OCI-LY3 (cell line): Measurements from ENCODE around the gene BCAP31.
"Not testable (repeated sequence)": the region's sequence is repeated elsewhere in the genome, so short reads cannot be mapped to it uniquely, and the experiment has no call there.

Experiments
- H2AFZ ChIP-seq: fragments of 200-600, 300-600 bp; shearing (Covaris generic); 2 replicates; pipeline ENCODE4 v1.6.0; 2014; ENCODE audit warnings: antibody characterized with exemption, low read depth, low read length
- H3K27ac ChIP-seq: fragments of 200-600, 300-600 bp; sonication (generic); 2 replicates; pipeline ENCODE4 v1.5.1; 2014; ENCODE audit warnings: mild to moderate bottlenecking, low read length, moderate library complexity, mixed read lengths
- H3K27me3 ChIP-seq: fragments of 200-600, 300-600 bp; sonication (generic); 2 replicates; pipeline ENCODE4 v1.6.1; 2014; ENCODE audit warnings: low read depth, low read length, mixed read lengths
- H3K36me3 ChIP-seq: fragments of 200-600, 300-600 bp; sonication (generic); replicated peaks from 2 replicates; pipeline ENCODE3; 2014; ENCODE audit warnings: low read depth, low read length, mixed read lengths
- H3K4me1 ChIP-seq: fragments of 300-600, 200-600 bp; sonication (generic); 2 replicates; pipeline ENCODE4 v1.6.1; 2014; ENCODE audit warnings: low read length, mixed read lengths
- H3K4me2 ChIP-seq: fragments of 200-600, 300-600 bp; sonication (generic); 2 replicates; pipeline ENCODE4 v1.6.1; 2014; ENCODE audit warnings: low read length, mixed read lengths
- H3K4me3 ChIP-seq: fragments of 300-600, 200-600 bp; sonication (generic); 2 replicates; pipeline ENCODE4 v1.5.1; 2014; ENCODE audit warnings: antibody characterized with exemption, mild to moderate bottlenecking, low read length, moderate library complexity
- H3K79me2 ChIP-seq: fragments of 300-600, 200-600 bp; shearing (Covaris generic); 2 replicates; pipeline ENCODE4 v1.6.1; 2014; ENCODE audit warnings: mild to moderate bottlenecking, low read length, mixed read lengths
- H3K9ac ChIP-seq: fragments of 300-600, 200-600 bp; shearing (Covaris generic); 2 replicates; pipeline ENCODE4 v1.6.0; 2014; ENCODE audit warnings: mild to moderate bottlenecking, low read length, moderate library complexity
- H3K9me3 ChIP-seq: fragments of 200-600, 300-600 bp; shearing (Covaris generic); 2 replicates; pipeline ENCODE4 v1.6.1; 2014; ENCODE audit warnings: low read length, mixed read lengths; ENCODE audit not compliant: insufficient read depth
- H4K20me1 ChIP-seq: fragments of 200-600, 300-600 bp; sonication (generic); 2 replicates; pipeline ENCODE4 v1.6.1; 2016; ENCODE audit warnings: low read length, mixed read lengths; ENCODE audit not compliant: insufficient read depth
- CTCF ChIP-seq: fragments of 200-600, 300-600 bp; sonication (generic); IDR thresholded peaks from 2 replicates; pipeline ENCODE4 v1.5.1; 2014; ENCODE audit warnings: antibody characterized with exemption, low read length, low read depth
- EZH2phosphoT487 ChIP-seq: fragments of 200-600 bp; shearing (Covaris generic); IDR thresholded peaks from 2 replicates; pipeline ENCODE4 v1.6.1; 2018; ENCODE audit warnings: antibody characterized with exemption, mixed run types, low read depth

Gene BCAP31

GRCh38 chrX:153761863-153762262 is 37.7 kb upstream of the BCAP31 start:
- Histone ChIP-seq H3K79me2 (no peaks in the 10 kb centered on the region), H3K9ac (no peak overlapping the region), H3K36me3 (no peaks in the 10 kb centered on the region), H3K27ac (no peak overlapping the region), H3K4me3 (no peak overlapping the region), H3K27me3 (no peaks in the 10 kb centered on the region), H3K4me2 (no peak overlapping the region), H3K4me1 (peaks cover 13% of the 10 kb centered on the region; the same call in 1 of the 2 replicates), H3K9me3 (no peaks in the 10 kb centered on the region), H4K20me1 (no peaks in the 10 kb centered on the region), H2AFZ (no peak overlapping the region)
- TF ChIP-seq EZH2phosphoT487 (no peak), CTCF (no peak)

GRCh38 chrX:153755136-153755535 is 30.9 kb upstream of the BCAP31 start:
- Histone ChIP-seq H3K79me2 (no peaks in the 10 kb centered on the region), H3K4me3 (no peak overlapping the region), H3K9me3 (no peaks in the 10 kb centered on the region), H3K9ac (no peak overlapping the region), H3K27ac (no peak overlapping the region), H3K36me3 (no peaks in the 10 kb centered on the region), H3K4me1 (no peaks in the 10 kb centered on the region), H3K4me2 (no peak overlapping the region), H4K20me1 (no peaks in the 10 kb centered on the region), H2AFZ (no peak overlapping the region), H3K27me3 (peaks cover 12% of the 10 kb centered on the region)
- TF ChIP-seq CTCF (no peak), EZH2phosphoT487 (no peak)

- Histone ChIP-seq H3K9me3 (no peaks in the 10 kb centered on the region), H3K9ac (no peak overlapping the region), H3K36me3 (no peaks in the 10 kb centered on the region), H3K4me3 (no peak overlapping the region), H3K4me2 (no peak overlapping the region), H4K20me1 (no peaks in the 10 kb centered on the region), H3K4me1 (no peaks in the 10 kb centered on the region), H2AFZ (no peak overlapping the region), H3K79me2 (no peaks in the 10 kb centered on the region), H3K27ac (no peak overlapping the region), H3K27me3 (peaks cover 8% of the 10 kb centered on the region)
- TF ChIP-seq EZH2phosphoT487 (no peak), CTCF (no peak)
These were observed 26.1 kb upstream of the BCAP31 start for GRCh38 chrX:153750127-153750774.

- H4K20me1 ChIP-seq, H3K79me2 ChIP-seq, H3K9ac ChIP-seq, H2AFZ ChIP-seq, H3K4me2 ChIP-seq, H3K9me3 ChIP-seq, H3K36me3 ChIP-seq, H3K4me3 ChIP-seq, H3K27ac ChIP-seq, H3K27me3 ChIP-seq, H3K4me1 ChIP-seq: not testable (repeated sequence)
These were observed 24.8 kb upstream of the BCAP31 start for GRCh38 chrX:153749017-153749416.

GRCh38 chrX:153746991-153747390 is 22.8 kb upstream of the BCAP31 start:
- not testable (repeated sequence) for H3K9me3 ChIP-seq, H3K4me1 ChIP-seq, H3K4me2 ChIP-seq, H4K20me1 ChIP-seq, H3K4me3 ChIP-seq, H3K27ac ChIP-seq, H3K27me3 ChIP-seq, H3K36me3 ChIP-seq, H3K79me2 ChIP-seq, H3K9ac ChIP-seq, H2AFZ ChIP-seq
